ENCODE measurements around the gene MCRS1. TPM values are rescaled to one million over a fixed set of nuclear protein-coding genes. Genes with fewer than 3 reads are reported as not detected.

The MCRS1 gene
- total RNA-seq, 1 experiment from 2014 or later = 66.9 TPM

GRCh38 chr12:49560695-49561094 lies 7.2 kb downstream of the MCRS1 start:
- CTCF ChIA-PET = no interaction called here
- Histone ChIP-seq H3K79me2 (ENCODE audit: low read depth) (peaks cover 1% of the 10 kb centered on the region; the same call in 1 of the 2 replicates), H3K4me1 (replicated peaks; ENCODE audit: insufficient read depth) (no peaks in the 10 kb centered on the region), H3K9me3 (ENCODE audit: insufficient read depth, low read depth) (no peaks in the 10 kb centered on the region), H3F3A (ENCODE audit: insufficient read depth, low read depth) (no peaks in the 10 kb centered on the region), H3K9me2 (ENCODE audit: insufficient read depth) (no peaks in the 10 kb centered on the region), H3K27ac (no peak overlapping the region), H4K20me1 (ENCODE audit: insufficient read depth) (no peaks in the 10 kb centered on the region; the same call in 1 of the 2 replicates), H3K36me3 (ENCODE audit: low read depth) (peaks cover 30% of the 10 kb centered on the region; the same call in 1 of the 2 replicates), H2AFZ (no peak overlapping the region), H3K4me3 (no peak overlapping the region), H3K27me3 (ENCODE audit: insufficient read depth, low read depth) (no peaks in the 10 kb centered on the region), H3K4me2 (no peak overlapping the region)
- TF ChIP-seq EZH2 (IDR thresholded peaks at IDR 0.05; ENCODE audit: low read depth) = no peak
- no peak for TF ChIP-seq CTCF (conservative IDR thresholded peaks at IDR 0.05)
- intact Hi-C loops (cut with micrococcal nuclease; ENCODE audit: unreplicated experiment) = no loop called here
- no TSS peak for BruUV-seq (replicated peaks)
- no peak for DNase-seq
- POLR2A ChIA-PET (ENCODE audit: unreplicated experiment) = no interaction called here

GRCh38 chr12:49559011-49559675 lies 8.8 kb downstream of the MCRS1 start:
- POLR2A ChIA-PET (ENCODE audit: unreplicated experiment) = no interaction called here
- no peaks in the 10 kb centered on the region for H3K9me2 ChIP-seq (ENCODE audit: insufficient read depth)

GRCh38 chr12:49558526-49558925 lies 9.4 kb downstream of the MCRS1 start:
- Histone ChIP-seq H3K36me3 (ENCODE audit: low read depth) (peaks cover 20% of the 10 kb centered on the region; the same call in 1 of the 2 replicates), H3K27ac (no peak overlapping the region), H2AFZ (no peak overlapping the region), H3K4me1 (replicated peaks; ENCODE audit: insufficient read depth) (no peaks in the 10 kb centered on the region), H3K4me2 (no peak overlapping the region), H3K27me3 (ENCODE audit: insufficient read depth, low read depth) (no peaks in the 10 kb centered on the region), H3K9me2 (ENCODE audit: insufficient read depth) (no peaks in the 10 kb centered on the region), H3K79me2 (ENCODE audit: low read depth) (no peaks in the 10 kb centered on the region), H3K4me3 (no peak overlapping the region), H4K20me1 (ENCODE audit: insufficient read depth) (no peaks in the 10 kb centered on the region; the same call in 1 of the 2 replicates), H3F3A (ENCODE audit: insufficient read depth, low read depth) (no peaks in the 10 kb centered on the region), H3K9me3 (ENCODE audit: insufficient read depth, low read depth) (no peaks in the 10 kb centered on the region)
- no TSS peak for BruUV-seq (replicated peaks)
- CTCF ChIA-PET = interaction anchor here (0.5 kb wide), 1 partner anchor 223 kb away, joined by 3 read pairs; no protein-coding TSS in a partner anchor
- POLR2A ChIA-PET (ENCODE audit: unreplicated experiment) = no interaction called here
- TF ChIP-seq CTCF (conservative IDR thresholded peaks at IDR 0.05) (no peak), EZH2 (IDR thresholded peaks at IDR 0.05; ENCODE audit: low read depth) (no peak)
- DNase-seq = no peak
- intact Hi-C loops (cut with micrococcal nuclease; ENCODE audit: unreplicated experiment) = no loop called here

More at GRCh38 chr12:49559011-49559675, 8.8 kb downstream of the MCRS1 start:
- no peak overlapping the region for H3K4me2 ChIP-seq
- no peaks in the 10 kb centered on the region for H3K27me3 ChIP-seq (ENCODE audit: insufficient read depth, low read depth)
- H4K20me1 ChIP-seq (ENCODE audit: insufficient read depth) = no peaks in the 10 kb centered on the region; the same call in 1 of the 2 replicates
- no peak for DNase-seq
- CTCF ChIA-PET = no interaction called here
- H3K79me2 ChIP-seq (ENCODE audit: low read depth) = no peaks in the 10 kb centered on the region
- H3K27ac ChIP-seq = no peak overlapping the region
- TF ChIP-seq EZH2 (IDR thresholded peaks at IDR 0.05; ENCODE audit: low read depth) = no peak
- TF ChIP-seq CTCF (conservative IDR thresholded peaks at IDR 0.05) = no peak
- H2AFZ ChIP-seq = no peak overlapping the region
- H3K4me1 ChIP-seq (replicated peaks; ENCODE audit: insufficient read depth) = no peaks in the 10 kb centered on the region
- H3K4me3 ChIP-seq = no peak overlapping the region
- BruUV-seq (replicated peaks) = no TSS peak
- no peaks in the 10 kb centered on the region for H3K9me3 ChIP-seq (ENCODE audit: insufficient read depth, low read depth)
- H3K36me3 ChIP-seq (ENCODE audit: low read depth) = peaks cover 20% of the 10 kb centered on the region; the same call in 1 of the 2 replicates
- intact Hi-C loops (cut with micrococcal nuclease; ENCODE audit: unreplicated experiment) = no loop called here
- H3F3A ChIP-seq (ENCODE audit: insufficient read depth, low read depth) = no peaks in the 10 kb centered on the region

All from PC-9 (cell line).